DOHH2 (cell line): Measurements from ENCODE around the gene ZMIZ1.

Experiments used
- CTCF ChIP-seq: fragments of 200-600 bp; sonication (generic); IDR thresholded peaks from one replicate; pipeline ENCODE4 v1.5.1; 2014; ENCODE audit warnings: antibody characterized with exemption, mild to moderate bottlenecking, low read depth, low read length; ENCODE audit not compliant: poor library complexity, severe bottlenecking
- EZH2phosphoT487 ChIP-seq: fragments of 200-600 bp; sonication (generic); IDR thresholded peaks from 2 replicates; pipeline ENCODE4 v1.6.1; 2017; ENCODE audit warnings: borderline replicate concordance, mild to moderate bottlenecking, antibody characterized with exemption, low read length, moderate library complexity, mixed read lengths

- TF ChIP-seq CTCF (no peak), EZH2phosphoT487 (no peak)
Observed at GRCh38 chr10:79131836-79132631, 63.3 kb downstream of the ZMIZ1 start.
